Vagina (tissue), 2 donors: Measurements from ENCODE around the gene TECRL. TPM values are rescaled to one million over a fixed set of nuclear protein-coding genes. Genes with fewer than 3 reads are reported as not detected.

Experiments used
- DNase-seq, 2 donors: peaks; one replicate each; pipeline ENCODE4 v3.0.0-alpha.2; 2017; ENCODE audit errors: extremely low spot score in 2 of 2
- H3K27ac ChIP-seq: fragments of 200-600 bp; sonication (generic); one replicate; pipeline ENCODE4 v1.5.1; 2019
- H3K27me3 ChIP-seq: fragments of 200-600 bp; sonication (generic); one replicate; pipeline ENCODE4 v1.5.1; 2019
- H3K36me3 ChIP-seq, 2 donors: fragments of 200-600 bp; sonication (generic); one replicate each; pipeline ENCODE4 v1.5.1; 2017 to 2019
- H3K4me1 ChIP-seq: fragments of 200-600 bp; sonication (generic); one replicate; pipeline ENCODE4 v1.5.1; 2019
- H3K4me3 ChIP-seq, 2 donors: fragments of 200-600 bp; sonication (generic); 1 replicate in 1 of 2; 2 replicates in 1 of 2; pipeline ENCODE4 v1.5.1; 2016 to 2019
- H3K9me3 ChIP-seq: fragments of 200-600 bp; sonication (generic); one replicate; pipeline ENCODE4 v1.5.1; 2019
- POLR2A ChIP-seq, 2 donors: fragments of 450-650 bp; IDR thresholded peaks; one replicate each; pipeline ENCODE4 v1.6.1; 2017; ENCODE audit warnings: antibody characterized with exemption in 2 of 2, mild to moderate bottlenecking in 2 of 2, moderate library complexity in 2 of 2
- POLR2AphosphoS5 ChIP-seq, 2 donors: sonication (generic); formaldehyde crosslinking; IDR thresholded peaks; one replicate each; pipeline ENCODE4 v1.9.0; 2017; ENCODE audit warnings: antibody characterized with exemption in 2 of 2, mild to moderate bottlenecking in 2 of 2, low read depth in 1 of 2; ENCODE audit not compliant: insufficient read depth in 1 of 2
- intact Hi-C: fragments of 100-400 bp; cut with DNase I; formaldehyde crosslinking; loops from one replicate; pipeline ENCODE4 v1.15.1; 2023
- total RNA-seq: library from RNA; depleted of rRNA; stranded (reverse); fragments of >200 nt; gene quantifications from one replicate; pipeline ENCODE4 v1.2.3, GENCODE V29; 2016
- TF ChIP-seq, protein P1 (sequence below), 3 experiments: fragments of 450-650 bp in 2 of 3; fragments of 200-600 bp in 1 of 3; sonication (generic) in 1 of 3; IDR thresholded peaks; one replicate each; pipeline ENCODE4 v1.5.1; 2017 to 2019; ENCODE audit warnings: antibody characterized with exemption in 3 of 3, mild to moderate bottlenecking in 2 of 3, moderate library complexity in 2 of 3

The TECRL gene
- total RNA-seq, 1 donor from 2014 or later = not detected

DNA sequence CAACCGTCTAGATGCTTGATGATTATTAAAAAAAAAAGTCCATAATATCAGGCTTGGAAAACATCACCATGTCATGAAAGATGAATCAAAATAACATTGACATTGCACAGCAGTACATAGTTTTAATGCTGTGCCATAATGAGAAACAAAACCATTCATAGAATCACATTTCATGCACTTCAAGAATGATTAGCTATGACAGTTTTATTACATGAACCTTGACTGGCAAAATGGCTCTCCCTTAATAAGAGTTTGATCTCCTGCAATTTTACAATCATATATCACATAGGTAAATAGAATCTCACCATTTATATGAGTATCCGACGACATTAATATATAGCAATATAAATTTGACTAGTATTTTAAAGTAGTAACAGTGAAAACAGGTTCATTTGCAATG lies 49.8 kb downstream of the TECRL start:
- no peaks in the 10 kb centered on the region for H3K9me3 ChIP-seq
- no peak overlapping the region for H3K4me3 ChIP-seq
- H3K27ac ChIP-seq = no peak overlapping the region
- H3K36me3 ChIP-seq = no peaks in the 10 kb centered on the region
- H3K4me1 ChIP-seq = no peaks in the 10 kb centered on the region
- DNase-seq = no peak
- TF ChIP-seq, protein P1, sequence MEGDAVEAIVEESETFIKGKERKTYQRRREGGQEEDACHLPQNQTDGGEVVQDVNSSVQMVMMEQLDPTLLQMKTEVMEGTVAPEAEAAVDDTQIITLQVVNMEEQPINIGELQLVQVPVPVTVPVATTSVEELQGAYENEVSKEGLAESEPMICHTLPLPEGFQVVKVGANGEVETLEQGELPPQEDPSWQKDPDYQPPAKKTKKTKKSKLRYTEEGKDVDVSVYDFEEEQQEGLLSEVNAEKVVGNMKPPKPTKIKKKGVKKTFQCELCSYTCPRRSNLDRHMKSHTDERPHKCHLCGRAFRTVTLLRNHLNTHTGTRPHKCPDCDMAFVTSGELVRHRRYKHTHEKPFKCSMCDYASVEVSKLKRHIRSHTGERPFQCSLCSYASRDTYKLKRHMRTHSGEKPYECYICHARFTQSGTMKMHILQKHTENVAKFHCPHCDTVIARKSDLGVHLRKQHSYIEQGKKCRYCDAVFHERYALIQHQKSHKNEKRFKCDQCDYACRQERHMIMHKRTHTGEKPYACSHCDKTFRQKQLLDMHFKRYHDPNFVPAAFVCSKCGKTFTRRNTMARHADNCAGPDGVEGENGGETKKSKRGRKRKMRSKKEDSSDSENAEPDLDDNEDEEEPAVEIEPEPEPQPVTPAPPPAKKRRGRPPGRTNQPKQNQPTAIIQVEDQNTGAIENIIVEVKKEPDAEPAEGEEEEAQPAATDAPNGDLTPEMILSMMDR (IDR thresholded peaks at IDR 0.05) = no peak
- TF ChIP-seq POLR2AphosphoS5 (IDR thresholded peaks at IDR 0.05; ENCODE audit: insufficient read depth in 1 of 2, low read depth in 1 of 2) (no peak), POLR2A (IDR thresholded peaks at IDR 0.05) (no peak)
- intact Hi-C loops = no loop called here
- no peaks in the 10 kb centered on the region for H3K27me3 ChIP-seq

DNA sequence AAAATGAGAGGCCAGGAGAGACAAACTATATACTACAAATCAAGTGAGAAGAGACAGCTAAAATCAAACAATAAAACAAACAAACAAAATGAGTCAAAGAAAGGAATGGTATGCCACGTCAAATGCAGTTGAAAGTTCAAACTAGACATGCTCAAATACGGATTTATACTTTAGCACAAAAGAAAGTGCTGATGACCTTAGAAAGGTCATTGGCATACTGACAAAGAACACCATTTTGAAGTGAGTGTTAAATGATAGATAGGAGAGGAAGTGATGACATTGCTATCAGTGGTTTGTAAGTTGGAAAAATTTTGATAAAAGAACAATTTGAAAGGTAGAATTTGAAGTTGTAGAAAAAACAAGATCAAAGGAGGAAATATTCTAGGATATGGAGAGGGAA lies 55.3 kb downstream of the TECRL start:
- no peaks in the 10 kb centered on the region for H3K36me3 ChIP-seq
- H3K4me3 ChIP-seq = no peak overlapping the region
- H3K4me1 ChIP-seq = no peaks in the 10 kb centered on the region
- intact Hi-C loops = no loop called here
- no peak for TF ChIP-seq POLR2A (IDR thresholded peaks at IDR 0.05)
- TF ChIP-seq POLR2AphosphoS5 (IDR thresholded peaks at IDR 0.05; ENCODE audit: insufficient read depth in 1 of 2, low read depth in 1 of 2) = no peak
- TF ChIP-seq, protein P1 (IDR thresholded peaks at IDR 0.05) = no peak
- no peaks in the 10 kb centered on the region for H3K27me3 ChIP-seq
- no peak overlapping the region for H3K27ac ChIP-seq
- H3K9me3 ChIP-seq = no peaks in the 10 kb centered on the region
- DNase-seq = no peak

DNA sequence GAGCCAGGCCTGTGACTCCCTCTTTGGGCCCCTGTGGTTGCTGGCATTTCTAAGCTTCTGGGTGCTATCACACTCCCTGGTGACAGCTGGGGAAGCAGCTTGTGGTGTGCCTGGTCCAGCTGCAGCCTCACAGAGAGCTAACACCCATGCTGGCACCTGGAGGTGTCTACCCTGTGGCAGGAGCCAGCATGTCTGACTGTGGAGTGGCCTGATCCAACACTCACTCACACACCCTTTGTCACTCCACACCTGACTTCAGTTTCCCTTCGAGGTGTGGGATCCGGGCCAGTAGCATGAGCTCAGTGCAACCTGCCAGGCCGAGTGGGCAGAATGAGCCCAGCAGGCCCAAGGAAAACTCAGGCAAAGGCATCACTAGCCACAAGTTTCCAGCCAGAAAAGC lies 67.5 kb downstream of the TECRL start:
- Histone ChIP-seq H3K36me3 (no peaks in the 10 kb centered on the region), H3K27ac (no peak overlapping the region), H3K27me3 (no peaks in the 10 kb centered on the region), H3K4me1 (no peaks in the 10 kb centered on the region), H3K9me3 (no peaks in the 10 kb centered on the region), H3K4me3 (no peak overlapping the region)
- TF ChIP-seq POLR2A (IDR thresholded peaks at IDR 0.05) (no peak), POLR2AphosphoS5 (IDR thresholded peaks at IDR 0.05; ENCODE audit: insufficient read depth in 1 of 2, low read depth in 1 of 2) (no peak)
- TF ChIP-seq, protein P1 (IDR thresholded peaks at IDR 0.05) = no peak
- no peak for DNase-seq
- intact Hi-C loops = no loop called here

DNA sequence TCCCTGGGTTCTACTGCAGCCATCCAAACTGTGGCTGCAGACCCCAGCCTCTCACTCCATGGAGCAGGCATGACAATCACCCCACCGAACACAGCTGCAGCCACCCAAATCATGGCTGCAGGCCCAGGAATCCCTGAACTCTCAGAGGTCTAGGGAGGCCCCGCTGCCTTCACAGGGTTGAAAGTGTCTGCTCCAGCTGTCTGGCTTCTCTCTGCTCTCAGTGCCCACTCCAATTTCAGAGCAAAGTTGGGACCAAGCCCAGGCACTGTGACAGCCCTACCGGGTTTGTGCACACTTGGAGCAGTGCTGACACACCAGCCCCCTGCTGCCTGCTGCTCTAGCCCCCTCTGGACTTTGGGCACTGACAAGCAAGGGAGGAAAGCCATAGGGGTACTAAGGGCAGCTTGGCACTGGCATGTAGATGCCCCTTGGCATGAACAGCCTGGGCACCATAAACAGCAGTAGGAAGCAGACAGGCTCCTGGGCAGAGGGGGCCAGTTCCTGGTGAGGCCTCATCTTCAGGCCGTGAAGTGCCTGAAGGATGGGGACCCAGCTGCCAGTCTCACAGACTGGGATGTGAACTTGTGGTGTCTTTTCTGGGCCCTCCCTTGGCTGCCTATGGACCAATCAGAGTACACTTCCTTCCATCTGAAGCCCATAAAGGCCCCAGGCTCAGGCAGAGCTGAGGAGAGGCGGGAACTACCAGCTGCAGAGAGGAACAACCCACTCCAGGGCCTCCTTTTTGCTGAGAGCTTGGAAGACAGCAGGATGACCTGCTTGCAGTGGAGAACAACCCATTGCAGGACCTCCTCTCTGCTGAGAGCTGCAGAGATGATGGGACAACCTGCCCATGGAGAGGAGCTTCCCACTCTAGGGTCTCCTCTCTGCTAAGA lies 68.8 kb downstream of the TECRL start:
- intact Hi-C loops = no loop called here
- no peak for DNase-seq
- Histone ChIP-seq H3K4me3 (no peak overlapping the region), H3K27ac (no peak overlapping the region), H3K27me3 (no peaks in the 10 kb centered on the region), H3K4me1 (no peaks in the 10 kb centered on the region), H3K9me3 (no peaks in the 10 kb centered on the region), H3K36me3 (no peaks in the 10 kb centered on the region)
- TF ChIP-seq POLR2AphosphoS5 (IDR thresholded peaks at IDR 0.05; ENCODE audit: insufficient read depth in 1 of 2, low read depth in 1 of 2) (no peak), POLR2A (IDR thresholded peaks at IDR 0.05) (no peak)
- TF ChIP-seq, protein P1 (IDR thresholded peaks at IDR 0.05) = no peak

DNA sequence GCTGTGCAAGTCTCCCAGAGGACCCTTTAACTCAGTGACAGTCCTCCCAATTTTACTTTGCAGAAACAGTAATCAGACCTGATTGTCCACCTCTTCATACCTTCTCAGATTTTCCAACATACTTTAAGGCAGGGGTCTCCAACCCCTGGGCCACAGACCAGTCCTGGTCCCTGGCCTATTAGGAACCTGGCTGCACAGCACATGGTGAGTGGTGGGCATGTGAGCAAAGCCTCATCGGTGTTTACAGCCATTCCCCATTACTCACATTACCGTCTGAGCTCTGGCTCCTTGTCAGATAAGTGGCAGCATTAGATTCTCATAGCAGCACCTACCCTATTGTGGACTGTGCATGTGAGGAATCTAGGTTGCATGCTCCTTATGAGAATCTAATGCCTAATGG lies 74.3 kb downstream of the TECRL start:
- Histone ChIP-seq H3K36me3 (no peaks in the 10 kb centered on the region), H3K4me3 (no peak overlapping the region), H3K4me1 (no peaks in the 10 kb centered on the region), H3K27ac (no peak overlapping the region), H3K9me3 (no peaks in the 10 kb centered on the region), H3K27me3 (no peaks in the 10 kb centered on the region)
- TF ChIP-seq POLR2A (IDR thresholded peaks at IDR 0.05) = no peak
- DNase-seq = no peak
- intact Hi-C loops = no loop called here
